Measurements from ENCODE around the gene ASTN2. TPM values are rescaled to one million over a fixed set of nuclear protein-coding genes. Genes with fewer than 3 reads are reported as not detected.

ASTN2 gene
- total and polyA plus RNA-seq, 2 experiments from 2014 or later, result 7.0 to 24.6 TPM

DNA sequence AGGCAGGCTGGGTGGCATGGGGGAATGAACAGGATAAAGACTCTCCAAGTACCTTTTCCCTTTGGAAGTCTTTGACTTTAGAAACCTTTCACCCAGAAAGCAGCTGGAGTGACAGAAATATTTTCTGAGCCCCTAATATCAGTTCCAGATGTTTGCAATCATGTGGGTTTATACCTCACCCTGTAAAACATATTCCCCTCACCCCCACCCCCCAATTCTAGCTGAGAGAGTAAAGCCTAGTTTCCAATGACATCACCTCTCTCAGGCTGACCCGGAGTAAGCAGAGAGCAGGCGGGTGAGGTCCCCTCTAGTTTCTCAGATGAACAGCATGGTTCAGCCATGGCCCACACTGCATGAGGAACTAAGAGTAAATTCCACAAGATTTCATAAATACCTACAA lies 810.6 kb downstream of the ASTN2 start (continued):
- TF ChIP-seq, protein P1, sequence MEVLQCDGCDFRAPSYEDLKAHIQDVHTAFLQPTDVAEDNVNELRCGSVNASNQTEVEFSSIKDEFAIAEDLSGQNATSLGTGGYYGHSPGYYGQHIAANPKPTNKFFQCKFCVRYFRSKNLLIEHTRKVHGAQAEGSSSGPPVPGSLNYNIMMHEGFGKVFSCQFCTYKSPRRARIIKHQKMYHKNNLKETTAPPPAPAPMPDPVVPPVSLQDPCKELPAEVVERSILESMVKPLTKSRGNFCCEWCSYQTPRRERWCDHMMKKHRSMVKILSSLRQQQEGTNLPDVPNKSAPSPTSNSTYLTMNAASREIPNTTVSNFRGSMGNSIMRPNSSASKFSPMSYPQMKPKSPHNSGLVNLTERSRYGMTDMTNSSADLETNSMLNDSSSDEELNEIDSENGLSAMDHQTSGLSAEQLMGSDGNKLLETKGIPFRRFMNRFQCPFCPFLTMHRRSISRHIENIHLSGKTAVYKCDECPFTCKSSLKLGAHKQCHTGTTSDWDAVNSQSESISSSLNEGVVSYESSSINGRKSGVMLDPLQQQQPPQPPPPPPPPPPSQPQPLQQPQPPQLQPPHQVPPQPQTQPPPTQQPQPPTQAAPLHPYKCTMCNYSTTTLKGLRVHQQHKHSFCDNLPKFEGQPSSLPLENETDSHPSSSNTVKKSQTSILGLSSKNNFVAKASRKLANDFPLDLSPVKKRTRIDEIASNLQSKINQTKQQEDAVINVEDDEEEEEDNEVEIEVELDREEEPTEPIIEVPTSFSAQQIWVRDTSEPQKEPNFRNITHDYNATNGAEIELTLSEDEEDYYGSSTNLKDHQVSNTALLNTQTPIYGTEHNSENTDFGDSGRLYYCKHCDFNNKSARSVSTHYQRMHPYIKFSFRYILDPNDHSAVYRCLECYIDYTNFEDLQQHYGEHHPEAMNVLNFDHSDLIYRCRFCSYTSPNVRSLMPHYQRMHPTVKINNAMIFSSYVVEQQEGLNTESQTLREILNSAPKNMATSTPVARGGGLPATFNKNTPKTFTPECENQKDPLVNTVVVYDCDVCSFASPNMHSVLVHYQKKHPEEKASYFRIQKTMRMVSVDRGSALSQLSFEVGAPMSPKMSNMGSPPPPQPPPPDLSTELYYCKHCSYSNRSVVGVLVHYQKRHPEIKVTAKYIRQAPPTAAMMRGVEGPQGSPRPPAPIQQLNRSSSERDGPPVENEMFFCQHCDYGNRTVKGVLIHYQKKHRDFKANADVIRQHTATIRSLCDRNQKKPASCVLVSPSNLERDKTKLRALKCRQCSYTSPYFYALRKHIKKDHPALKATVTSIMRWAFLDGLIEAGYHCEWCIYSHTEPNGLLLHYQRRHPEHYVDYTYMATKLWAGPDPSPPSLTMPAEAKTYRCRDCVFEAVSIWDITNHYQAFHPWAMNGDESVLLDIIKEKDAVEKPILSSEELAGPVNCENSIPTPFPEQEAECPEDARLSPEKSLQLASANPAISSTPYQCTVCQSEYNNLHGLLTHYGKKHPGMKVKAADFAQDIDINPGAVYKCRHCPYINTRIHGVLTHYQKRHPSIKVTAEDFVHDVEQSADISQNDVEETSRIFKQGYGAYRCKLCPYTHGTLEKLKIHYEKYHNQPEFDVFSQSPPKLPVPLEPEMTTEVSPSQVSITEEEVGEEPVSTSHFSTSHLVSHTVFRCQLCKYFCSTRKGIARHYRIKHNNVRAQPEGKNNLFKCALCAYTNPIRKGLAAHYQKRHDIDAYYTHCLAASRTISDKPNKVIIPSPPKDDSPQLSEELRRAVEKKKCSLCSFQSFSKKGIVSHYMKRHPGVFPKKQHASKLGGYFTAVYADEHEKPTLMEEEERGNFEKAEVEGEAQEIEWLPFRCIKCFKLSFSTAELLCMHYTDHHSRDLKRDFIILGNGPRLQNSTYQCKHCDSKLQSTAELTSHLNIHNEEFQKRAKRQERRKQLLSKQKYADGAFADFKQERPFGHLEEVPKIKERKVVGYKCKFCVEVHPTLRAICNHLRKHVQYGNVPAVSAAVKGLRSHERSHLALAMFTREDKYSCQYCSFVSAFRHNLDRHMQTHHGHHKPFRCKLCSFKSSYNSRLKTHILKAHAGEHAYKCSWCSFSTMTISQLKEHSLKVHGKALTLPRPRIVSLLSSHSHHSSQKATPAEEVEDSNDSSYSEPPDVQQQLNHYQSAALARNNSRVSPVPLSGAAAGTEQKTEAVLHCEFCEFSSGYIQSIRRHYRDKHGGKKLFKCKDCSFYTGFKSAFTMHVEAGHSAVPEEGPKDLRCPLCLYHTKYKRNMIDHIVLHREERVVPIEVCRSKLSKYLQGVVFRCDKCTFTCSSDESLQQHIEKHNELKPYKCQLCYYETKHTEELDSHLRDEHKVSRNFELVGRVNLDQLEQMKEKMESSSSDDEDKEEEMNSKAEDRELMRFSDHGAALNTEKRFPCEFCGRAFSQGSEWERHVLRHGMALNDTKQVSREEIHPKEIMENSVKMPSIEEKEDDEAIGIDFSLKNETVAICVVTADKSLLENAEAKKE (CRISPR knock-in tag; IDR thresholded peaks at IDR 0.05), result no peak
- TF ChIP-seq ZNF331 (CRISPR knock-in tag; IDR thresholded peaks at IDR 0.05; ENCODE audit: low read depth) (no peak), STAT1 (IDR thresholded peaks at IDR 0.05; ENCODE audit: unreplicated experiment) (no peak), POLR2AphosphoS5 (IDR thresholded peaks at IDR 0.05; ENCODE audit: low read depth) (no peak), CREB1 (CRISPR knock-in tag; IDR thresholded peaks at IDR 0.05; ENCODE audit: low read depth) (no peak)

GRCh38 chr9:116599342-116599884 lies 815.4 kb downstream of the ASTN2 start:
- no peak overlapping the region for H3K4me3 ChIP-seq
- 0 out of 2 replicates have a peak, but pooled peaks cover 9% of the 10 kb centered on the region for H3K9me2 ChIP-seq (ENCODE audit: insufficient read depth)
- H3K4me3 Mint-ChIP-seq, result no peak overlapping the region
- H3K27me3 ChIP-seq (ENCODE audit: insufficient read depth), result no peaks in the 10 kb centered on the region
- DNase-seq (ENCODE audit: low spot score) (no peak), ATAC-seq (no peak)
- H3K27ac ChIP-seq (ENCODE audit: low read depth), result no peak overlapping the region
- no peak overlapping the region for H3K4me2 ChIP-seq
- no peaks in the 10 kb centered on the region for H3K4me1 Mint-ChIP-seq
- H3K36me3 Mint-ChIP-seq (ENCODE audit: low read depth), result no peaks in the 10 kb centered on the region
- H3K36me3 ChIP-seq (ENCODE audit: insufficient read depth), result no peaks in the 10 kb centered on the region
- H3K79me2 ChIP-seq (replicated peaks; ENCODE audit: insufficient read depth), result no peaks in the 10 kb centered on the region
- no peak overlapping the region for H2AFZ ChIP-seq
- no peaks in the 10 kb centered on the region; the same call in 1 of the 2 replicates for H4K20me1 ChIP-seq (replicated peaks; ENCODE audit: insufficient read depth)
- H3K4me1 ChIP-seq (ENCODE audit: insufficient read depth), result no peaks in the 10 kb centered on the region
- no peaks in the 10 kb centered on the region for H3F3A ChIP-seq (replicated peaks; ENCODE audit: low read depth)
- H3K9me3 Mint-ChIP-seq, result no peaks in the 10 kb centered on the region
- TF ChIP-seq ETS1 (IDR thresholded peaks at IDR 0.05) (no peak), ZNF114 (CRISPR knock-in tag; IDR thresholded peaks at IDR 0.05) (no peak), STAT1 (IDR thresholded peaks at IDR 0.05; ENCODE audit: unreplicated experiment) (no peak)
- TF ChIP-seq, protein P2, sequence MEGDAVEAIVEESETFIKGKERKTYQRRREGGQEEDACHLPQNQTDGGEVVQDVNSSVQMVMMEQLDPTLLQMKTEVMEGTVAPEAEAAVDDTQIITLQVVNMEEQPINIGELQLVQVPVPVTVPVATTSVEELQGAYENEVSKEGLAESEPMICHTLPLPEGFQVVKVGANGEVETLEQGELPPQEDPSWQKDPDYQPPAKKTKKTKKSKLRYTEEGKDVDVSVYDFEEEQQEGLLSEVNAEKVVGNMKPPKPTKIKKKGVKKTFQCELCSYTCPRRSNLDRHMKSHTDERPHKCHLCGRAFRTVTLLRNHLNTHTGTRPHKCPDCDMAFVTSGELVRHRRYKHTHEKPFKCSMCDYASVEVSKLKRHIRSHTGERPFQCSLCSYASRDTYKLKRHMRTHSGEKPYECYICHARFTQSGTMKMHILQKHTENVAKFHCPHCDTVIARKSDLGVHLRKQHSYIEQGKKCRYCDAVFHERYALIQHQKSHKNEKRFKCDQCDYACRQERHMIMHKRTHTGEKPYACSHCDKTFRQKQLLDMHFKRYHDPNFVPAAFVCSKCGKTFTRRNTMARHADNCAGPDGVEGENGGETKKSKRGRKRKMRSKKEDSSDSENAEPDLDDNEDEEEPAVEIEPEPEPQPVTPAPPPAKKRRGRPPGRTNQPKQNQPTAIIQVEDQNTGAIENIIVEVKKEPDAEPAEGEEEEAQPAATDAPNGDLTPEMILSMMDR (conservative IDR thresholded peaks at IDR 0.05; ENCODE audit: low read depth in 2 of 2), result peak in 1 of 2 experiments; percentile 39; a peak in 2 of 4 replicates
- TF ChIP-seq, protein P3, sequence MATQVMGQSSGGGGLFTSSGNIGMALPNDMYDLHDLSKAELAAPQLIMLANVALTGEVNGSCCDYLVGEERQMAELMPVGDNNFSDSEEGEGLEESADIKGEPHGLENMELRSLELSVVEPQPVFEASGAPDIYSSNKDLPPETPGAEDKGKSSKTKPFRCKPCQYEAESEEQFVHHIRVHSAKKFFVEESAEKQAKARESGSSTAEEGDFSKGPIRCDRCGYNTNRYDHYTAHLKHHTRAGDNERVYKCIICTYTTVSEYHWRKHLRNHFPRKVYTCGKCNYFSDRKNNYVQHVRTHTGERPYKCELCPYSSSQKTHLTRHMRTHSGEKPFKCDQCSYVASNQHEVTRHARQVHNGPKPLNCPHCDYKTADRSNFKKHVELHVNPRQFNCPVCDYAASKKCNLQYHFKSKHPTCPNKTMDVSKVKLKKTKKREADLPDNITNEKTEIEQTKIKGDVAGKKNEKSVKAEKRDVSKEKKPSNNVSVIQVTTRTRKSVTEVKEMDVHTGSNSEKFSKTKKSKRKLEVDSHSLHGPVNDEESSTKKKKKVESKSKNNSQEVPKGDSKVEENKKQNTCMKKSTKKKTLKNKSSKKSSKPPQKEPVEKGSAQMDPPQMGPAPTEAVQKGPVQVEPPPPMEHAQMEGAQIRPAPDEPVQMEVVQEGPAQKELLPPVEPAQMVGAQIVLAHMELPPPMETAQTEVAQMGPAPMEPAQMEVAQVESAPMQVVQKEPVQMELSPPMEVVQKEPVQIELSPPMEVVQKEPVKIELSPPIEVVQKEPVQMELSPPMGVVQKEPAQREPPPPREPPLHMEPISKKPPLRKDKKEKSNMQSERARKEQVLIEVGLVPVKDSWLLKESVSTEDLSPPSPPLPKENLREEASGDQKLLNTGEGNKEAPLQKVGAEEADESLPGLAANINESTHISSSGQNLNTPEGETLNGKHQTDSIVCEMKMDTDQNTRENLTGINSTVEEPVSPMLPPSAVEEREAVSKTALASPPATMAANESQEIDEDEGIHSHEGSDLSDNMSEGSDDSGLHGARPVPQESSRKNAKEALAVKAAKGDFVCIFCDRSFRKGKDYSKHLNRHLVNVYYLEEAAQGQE (IDR thresholded peaks at IDR 0.05; ENCODE audit: unreplicated experiment), result no peak
- H3K27me3 Mint-ChIP-seq (ENCODE audit: insufficient read depth, low read depth, poor library complexity), result no peaks in the 10 kb centered on the region
- H3K27ac Mint-ChIP-seq, result no peak overlapping the region

Measured in GM23338 (cell line).